NCI-H510A treated with DMSO at 0.1 percent for 48 hours (cell line): ENCODE results near the gene FOXD4.
"Not testable (repeated sequence)": the region's sequence is repeated elsewhere in the genome, so short reads cannot be mapped to it uniquely, and the experiment has no call there.

Experiments used
- DNase-seq: peaks from one replicate; lab custom pipeline; 2025; lab: John Stamatoyannopoulos, UW

FOXD4 gene

GRCh38 chr9:93909-94308, 24.3 kb downstream of the FOXD4 start:
- not testable (repeated sequence) for DNase-seq

- DNase-seq = not testable (repeated sequence)
These were observed 27.4 kb downstream of the FOXD4 start for GRCh38 chr9:90851-91250.

GRCh38 chr9:88396-89037, 29.7 kb downstream of the FOXD4 start:
- DNase-seq = not testable (repeated sequence)

GRCh38 chr9:87860-88259, 30.4 kb downstream of the FOXD4 start:
- not testable (repeated sequence) for DNase-seq

- not testable (repeated sequence) for DNase-seq
These were observed 31.1 kb downstream of the FOXD4 start for GRCh38 chr9:87105-87504.

- not testable (repeated sequence) for DNase-seq
These were observed 31.5 kb downstream of the FOXD4 start for GRCh38 chr9:86697-87096.

- DNase-seq = not testable (repeated sequence)
These were observed 35.1 kb downstream of the FOXD4 start for GRCh38 chr9:82932-83689.

DNA sequence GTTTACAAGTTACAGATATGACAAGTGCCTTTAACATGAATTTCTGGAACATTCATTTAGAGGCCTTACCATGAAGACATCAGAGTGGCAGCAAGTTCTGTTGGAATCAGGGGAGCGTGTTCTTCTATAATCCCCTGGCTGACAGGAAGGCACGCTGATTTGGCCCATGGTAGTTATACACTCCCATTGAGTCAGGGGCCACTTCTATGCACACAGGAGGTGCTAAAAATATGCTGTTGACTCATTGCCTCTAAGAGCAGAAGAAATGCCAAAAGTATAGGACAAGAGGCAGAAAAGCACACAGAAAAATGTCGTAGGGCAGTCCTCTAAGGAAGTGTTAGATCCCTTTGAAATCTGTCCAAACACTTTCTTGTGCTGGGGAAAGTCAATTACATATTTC, 39.9 kb downstream of the FOXD4 start:
- DNase-seq = not testable (repeated sequence)

- DNase-seq = not testable (repeated sequence)
These were observed 41.8 kb downstream of the FOXD4 start for GRCh38 chr9:76389-76788.

- DNase-seq = not testable (repeated sequence)
These were observed 44.2 kb downstream of the FOXD4 start for GRCh38 chr9:73900-74525.

GRCh38 chr9:73076-73899, 44.9 kb downstream of the FOXD4 start:
- not testable (repeated sequence) for DNase-seq
